Activated naive CD4-positive, alpha-beta T cell treated with anti-CD3 and anti-CD28 coated beads, Interleukin-2, amount 50 U/mL, for 16 hours (primary cell): ENCODE measurements around the gene ACOX1.

Source experiments
- DNase-seq: peaks from one replicate; pipeline ENCODE4 v3.0.0-alpha.2; 2020

Gene ACOX1

DNA sequence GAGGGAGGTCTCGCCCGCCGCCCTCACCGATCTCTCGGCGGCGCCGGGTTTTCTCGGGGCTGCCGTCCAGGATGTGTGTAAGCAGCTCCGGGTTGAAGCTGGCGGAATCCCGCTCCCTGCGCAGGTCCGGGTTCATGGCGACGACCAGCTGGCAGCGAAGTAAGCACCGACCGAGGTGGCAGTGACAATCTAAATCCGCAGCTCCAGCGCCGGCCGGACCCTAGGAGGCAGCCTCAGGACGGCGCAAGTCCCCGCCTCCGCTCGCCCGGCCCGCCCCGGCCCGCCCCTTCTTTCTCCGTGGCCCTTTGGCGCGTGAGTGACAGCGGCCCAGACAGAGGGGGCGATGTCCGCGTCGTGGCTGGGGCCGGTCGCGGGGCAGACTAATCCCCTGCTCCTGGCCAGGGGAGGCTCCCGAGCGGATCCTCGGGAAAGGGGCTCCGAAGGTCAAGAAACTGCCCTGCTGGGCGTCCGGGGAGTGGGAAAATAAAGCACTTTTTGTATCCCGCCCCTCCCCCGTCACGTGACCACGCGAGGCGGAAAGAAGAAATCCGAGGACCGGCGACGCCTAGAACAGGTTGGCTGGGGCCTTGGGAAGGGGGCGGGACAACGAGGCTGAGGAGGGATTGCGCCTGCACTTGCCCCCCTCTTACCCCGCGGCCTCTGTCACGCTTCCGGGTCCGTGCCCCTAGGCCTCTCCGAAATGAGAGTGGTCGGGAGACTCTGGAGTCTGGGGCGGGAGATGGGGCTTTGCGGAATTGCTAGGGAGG lies at the start of gene ACOX1, which contains the start of gene TEN1:
Gene ACOX1 (minus strand): TSS at position 229 of the 767 bp plus-strand sequence. CDS start 93 bp downstream, at position 136.
Gene TEN1 (plus strand): TSS at position 303 of the 767 bp plus-strand sequence. CDS start 6,953 bp downstream, outside the sequence.
- peak; percentile 97 for DNase-seq

DNA sequence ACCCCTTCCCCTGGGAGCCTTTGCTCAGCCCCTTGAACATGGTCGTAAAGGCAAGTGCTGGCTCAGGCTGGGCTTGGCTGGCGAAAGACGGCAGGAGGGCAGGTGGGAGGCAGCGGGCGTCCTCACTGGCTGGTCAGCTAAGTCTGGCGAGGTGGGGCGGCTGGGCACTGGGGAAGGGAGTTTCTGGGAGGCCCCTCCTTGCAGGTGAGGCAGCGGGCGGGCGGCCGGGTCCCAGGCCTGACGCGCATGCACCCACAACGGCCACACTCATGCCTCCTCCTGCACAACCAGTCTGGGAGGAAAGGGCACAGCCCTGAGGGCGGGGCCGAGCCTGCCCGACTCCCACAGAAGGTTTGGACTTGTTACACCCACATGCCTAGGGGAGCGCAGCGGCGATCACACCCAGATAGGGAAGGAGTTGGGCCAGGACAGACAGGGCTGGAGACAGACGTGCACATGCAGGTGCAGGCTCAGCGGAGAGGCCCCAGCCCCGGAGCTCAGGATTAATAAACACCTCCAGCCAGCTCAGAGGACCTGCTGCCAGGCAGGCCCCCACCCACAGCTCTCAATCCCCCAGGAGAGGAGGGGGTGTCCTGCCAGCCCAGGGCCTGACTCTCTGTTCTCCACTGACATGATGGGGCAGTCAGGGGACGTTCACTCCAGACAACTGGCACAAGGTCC lies 48.3 kb upstream of the ACOX1 start, which contains the start of gene EVPL:
Gene EVPL (minus strand): TSS at position 148 of the 681 bp plus-strand sequence. CDS start 108 bp downstream, at position 40.
- no peak for DNase-seq

DNA sequence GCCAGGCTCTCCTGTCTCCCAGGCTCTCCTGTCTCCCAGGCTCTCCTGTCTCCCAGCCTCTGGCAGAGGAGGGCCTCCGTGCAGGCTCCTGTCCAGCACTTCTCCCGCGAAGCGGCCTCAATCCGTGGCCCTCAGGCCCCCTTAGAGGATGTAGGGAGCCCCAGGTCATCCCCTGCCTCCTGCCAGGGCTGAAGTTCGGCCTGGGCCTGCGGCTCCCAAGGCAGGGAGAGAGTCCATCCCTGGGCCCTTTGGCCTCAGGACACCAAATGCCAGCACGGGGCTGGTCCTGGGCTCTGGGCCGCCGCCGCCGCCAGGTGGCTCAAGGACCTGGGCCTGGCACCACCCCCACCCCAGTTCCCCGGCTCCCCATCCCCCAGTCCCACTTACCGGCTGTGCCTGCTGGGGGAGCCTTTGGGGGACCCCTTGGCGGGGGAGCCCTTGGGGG lies 47.8 kb upstream of the ACOX1 start:
- DNase-seq, result no peak

- no peak for DNase-seq
These were observed 46.3 kb upstream of the ACOX1 start for GRCh38 chr17:76025294-76025693.

DNA sequence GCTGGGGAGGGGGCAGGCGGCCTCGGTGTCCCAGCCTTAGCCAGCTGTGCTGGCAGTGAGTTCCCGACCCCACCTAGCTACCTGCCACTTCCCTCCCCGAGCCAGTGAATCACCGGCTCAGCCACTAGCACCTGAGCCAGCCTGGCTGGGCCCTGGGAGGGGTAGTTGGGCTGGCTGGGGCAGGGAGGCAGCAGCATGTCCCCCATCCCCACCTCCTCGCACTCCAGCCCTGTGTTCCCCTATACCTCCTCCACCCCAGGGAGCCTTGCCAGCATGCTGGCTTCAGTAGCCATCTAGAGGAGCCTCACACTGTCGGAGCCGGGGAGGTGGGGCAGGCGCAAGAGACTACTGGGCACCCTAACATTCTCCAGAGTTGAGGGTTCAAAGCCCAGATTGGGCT lies 45.4 kb upstream of the ACOX1 start:
- no peak for DNase-seq

DNA sequence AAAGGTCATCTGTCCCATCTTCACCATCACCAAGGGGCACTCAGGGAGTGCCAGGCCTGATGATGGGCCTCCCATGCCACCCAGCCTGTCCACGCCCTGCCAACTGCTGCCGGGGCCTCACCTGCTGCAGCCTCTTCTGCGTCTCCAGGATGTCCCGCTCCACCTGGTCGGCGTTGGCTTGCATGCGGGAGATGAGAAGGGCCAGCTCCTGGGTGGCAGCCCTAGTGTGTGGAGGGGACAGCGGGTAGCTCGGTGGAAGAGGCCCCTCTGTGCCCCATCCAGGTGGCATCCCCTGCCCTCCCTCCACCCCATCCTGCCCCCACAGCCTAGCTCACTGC lies 44.9 kb upstream of the ACOX1 start:
- DNase-seq, result no peak

DNA sequence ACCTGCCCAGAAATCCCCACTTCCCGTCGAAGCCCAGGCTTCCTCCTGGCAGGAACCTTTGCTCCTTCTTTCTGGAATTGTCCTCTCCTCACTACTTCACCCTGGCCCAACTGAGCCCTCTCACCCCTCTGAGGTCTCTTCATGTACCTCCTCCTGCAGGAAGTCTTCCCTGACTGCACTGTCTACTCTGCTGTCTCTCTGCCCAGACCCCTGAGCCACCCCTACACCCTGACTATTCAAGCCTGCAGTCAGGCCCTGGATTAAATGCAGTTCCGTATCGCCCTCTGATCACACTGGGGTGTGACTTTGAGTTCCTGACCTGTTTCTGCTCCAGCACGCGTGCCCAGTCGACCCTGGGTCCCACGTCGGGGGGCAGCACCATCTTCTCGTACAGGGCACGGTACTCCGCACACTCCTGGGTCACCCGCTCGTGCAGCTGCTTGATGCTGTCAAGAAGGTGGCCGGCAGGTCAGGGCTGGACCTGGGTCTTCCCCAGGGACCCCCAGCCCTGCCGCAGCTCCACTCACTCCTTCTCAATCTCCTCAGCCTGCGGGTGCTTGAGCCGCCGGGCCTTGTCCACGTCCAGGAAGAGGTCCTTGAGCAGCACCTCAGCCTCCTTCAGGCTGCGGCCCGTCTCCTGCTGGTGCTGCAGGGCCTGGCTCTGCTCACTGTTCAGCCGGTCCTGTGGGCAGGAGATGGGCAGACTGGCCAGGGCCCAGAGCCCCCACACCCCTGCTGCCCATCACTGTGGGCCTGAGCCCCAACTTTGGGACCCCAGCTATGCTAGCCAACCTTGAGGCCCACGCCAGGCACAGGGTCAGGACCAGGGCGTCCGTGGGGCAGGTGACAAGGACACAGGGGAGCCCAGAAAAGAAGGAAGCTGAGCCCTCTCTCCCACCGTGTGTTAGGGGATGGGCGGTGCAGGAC lies 44.3 kb upstream of the ACOX1 start:
- DNase-seq, result no peak

DNA sequence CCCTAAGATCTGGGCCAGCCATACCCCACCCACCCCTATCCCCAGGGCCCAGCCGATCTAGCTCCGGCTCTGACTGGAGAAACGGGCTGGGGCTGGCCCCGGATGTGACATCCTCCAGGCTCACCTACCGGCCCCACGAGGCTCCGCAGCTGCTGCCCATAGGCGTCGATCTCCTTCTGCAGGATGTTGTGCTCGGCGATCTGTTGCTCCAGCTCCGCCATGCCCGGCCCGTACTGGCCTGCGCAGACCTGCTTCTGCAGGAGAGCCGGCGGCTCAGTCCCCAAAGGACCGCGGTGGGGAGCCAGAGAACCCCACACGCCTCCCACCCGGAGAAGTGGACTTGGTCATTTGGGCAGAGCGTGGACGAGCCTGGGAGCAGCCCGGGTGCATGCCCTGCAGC lies 43.3 kb upstream of the ACOX1 start:
- DNase-seq, result no peak

- no peak for DNase-seq
These were observed 41.0 kb upstream of the ACOX1 start for GRCh38 chr17:76019833-76020467.

DNA sequence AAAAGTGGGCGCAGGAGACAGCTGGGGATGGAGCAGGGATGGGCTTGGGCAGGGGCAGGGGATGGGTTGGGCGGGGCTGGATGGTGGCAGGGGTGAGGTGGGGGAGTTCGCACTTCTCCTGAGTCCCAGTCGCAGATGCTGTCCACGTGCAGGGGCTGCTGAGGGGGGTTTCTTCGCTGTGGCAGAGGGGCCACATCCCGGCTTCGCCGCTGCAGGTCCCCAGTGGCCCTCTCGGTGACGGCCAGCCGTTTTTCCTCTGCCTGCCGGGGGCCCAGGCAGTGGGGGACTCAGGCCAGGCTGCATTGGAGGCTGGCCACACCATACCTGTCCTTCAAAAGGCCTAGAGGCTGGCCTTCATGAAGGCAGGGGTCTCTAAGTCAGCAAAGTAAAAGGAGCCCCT lies 39.8 kb upstream of the ACOX1 start:
- DNase-seq, result no peak

GRCh38 chr17:76018340-76018680 lies 39.3 kb upstream of the ACOX1 start:
- no peak for DNase-seq

DNA sequence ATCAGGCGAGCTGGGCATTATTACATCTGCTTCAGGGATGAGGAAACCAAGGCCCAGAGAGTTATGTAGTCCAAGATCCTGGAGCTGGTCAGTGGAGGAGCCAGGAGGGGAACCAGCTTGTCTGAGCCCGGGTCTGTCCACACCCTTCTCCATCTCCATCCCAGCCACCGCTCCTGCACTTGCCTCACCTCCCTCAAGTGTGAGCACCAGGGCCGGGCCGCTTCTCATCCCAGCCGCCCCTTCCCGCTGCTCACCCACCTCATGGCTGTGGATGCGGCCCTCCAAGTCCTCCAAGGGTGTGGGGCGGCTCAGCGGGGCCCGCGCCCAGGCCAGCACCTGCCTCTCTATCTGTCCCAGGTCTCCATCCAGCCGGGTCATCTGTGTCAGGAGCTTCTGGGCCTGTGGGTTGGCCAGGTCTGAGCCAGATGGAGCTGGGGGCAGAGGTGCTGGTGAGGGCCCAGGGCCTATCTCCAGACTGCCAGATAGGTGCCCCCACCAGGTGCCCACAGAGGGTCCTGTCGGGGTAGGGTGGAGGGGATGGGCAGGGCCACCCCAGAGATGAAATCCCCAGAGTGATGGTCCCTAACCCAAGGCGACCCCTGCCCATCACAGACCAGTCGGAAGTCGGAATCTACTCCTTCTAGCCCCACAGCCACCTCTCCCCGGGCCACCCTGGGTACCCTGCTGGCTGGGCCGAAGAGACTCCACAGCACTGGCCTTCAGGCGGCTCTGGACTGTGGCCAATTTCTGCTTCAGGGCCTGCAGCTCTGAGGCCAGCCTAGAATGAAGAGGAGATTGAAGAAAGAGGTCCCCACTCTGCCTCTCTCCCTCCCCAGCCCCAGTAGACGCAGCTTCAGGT lies 38.7 kb upstream of the ACOX1 start:
- DNase-seq, result no peak

DNA sequence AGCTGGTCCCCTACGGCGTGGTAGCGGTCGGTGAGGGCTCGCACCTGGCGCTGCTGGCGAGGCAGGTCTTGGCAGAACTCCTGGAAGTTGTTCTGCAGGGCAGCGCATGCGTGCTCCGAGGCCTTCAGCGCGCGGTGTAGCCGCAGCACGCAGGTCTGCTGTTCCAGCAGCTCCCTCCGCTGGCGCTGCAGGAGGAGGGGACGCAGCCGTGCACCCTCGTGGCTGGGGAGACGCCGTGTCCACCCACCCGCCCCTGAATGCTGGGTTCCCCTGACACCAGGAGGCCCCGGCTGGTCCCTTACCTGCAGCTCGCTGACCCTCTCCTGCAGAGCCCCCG lies 35.9 kb upstream of the ACOX1 start:
- no peak for DNase-seq

- peak; percentile 80 for DNase-seq
These were observed 35.3 kb upstream of the ACOX1 start for GRCh38 chr17:76014100-76014924.

DNA sequence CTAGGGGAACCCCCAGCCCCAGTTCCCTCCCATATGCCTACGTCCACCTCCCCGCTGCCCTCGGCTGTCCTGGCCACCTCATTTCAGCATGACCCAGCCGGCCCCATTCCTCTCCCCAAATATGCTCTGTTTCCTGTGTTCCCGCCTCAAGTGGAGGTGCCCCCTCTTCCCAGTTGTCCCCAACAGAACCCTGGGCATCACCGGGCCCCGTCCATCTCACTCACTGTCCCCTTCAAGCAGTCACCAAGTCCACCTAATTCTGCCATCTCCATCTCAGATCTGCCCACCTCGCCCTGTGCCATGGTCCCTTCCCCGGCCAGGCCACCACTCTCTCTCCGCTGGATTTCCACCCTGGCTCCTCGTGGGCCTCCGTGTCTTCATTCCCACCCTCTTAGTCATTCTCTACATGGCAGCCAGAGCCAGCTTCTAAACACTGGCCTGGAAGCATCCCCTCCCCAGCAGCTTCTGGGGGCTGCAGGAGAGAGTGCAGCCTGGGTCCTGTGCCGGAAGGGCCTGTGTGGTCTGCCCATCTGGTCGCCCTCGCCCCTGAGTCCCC lies 34.5 kb upstream of the ACOX1 start:
- DNase-seq, result no peak

DNA sequence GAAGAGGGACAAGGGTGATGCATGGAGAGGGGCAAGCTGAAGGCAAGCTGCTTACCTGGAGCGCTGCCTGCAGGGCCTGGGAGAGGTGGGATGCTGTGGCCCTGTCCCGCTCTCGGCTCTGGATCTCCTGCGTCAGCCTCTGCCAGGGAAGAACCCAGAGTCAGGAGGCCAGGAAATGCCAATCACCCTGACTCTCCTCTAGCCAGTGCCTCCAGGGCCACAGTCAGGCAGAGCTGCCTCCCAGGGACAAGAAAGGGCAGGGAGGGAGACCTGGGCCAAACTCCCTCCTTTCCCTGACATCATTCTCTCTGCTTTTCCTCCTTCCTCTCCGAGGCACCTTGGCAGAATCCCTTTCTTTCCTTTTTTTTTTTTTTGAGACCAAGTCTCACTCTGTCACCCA lies 33.0 kb upstream of the ACOX1 start:
- DNase-seq, result no peak

- no peak for DNase-seq
These were observed 31.1 kb upstream of the ACOX1 start for GRCh38 chr17:76009969-76010661.

DNA sequence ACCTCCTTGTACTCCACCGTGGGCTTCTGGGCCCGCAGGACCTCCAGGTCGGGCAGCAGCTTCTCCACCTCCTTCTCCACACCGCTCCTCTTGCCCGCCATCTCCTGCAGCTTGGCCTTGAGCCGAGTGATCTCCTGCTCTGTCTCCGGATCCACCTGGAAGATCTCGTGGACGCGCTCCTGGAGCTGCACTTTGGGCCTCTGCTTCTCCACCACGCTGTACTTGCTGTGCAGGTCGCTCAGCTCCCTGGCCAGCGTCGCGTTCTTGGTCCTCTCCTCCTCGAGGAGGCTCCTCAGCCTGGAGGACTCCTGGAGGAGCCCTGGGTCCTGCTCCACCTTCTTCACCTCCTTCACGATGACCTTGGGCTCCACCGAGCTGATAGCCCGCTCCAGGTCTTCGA lies 30.5 kb upstream of the ACOX1 start:
- DNase-seq, result no peak

DNA sequence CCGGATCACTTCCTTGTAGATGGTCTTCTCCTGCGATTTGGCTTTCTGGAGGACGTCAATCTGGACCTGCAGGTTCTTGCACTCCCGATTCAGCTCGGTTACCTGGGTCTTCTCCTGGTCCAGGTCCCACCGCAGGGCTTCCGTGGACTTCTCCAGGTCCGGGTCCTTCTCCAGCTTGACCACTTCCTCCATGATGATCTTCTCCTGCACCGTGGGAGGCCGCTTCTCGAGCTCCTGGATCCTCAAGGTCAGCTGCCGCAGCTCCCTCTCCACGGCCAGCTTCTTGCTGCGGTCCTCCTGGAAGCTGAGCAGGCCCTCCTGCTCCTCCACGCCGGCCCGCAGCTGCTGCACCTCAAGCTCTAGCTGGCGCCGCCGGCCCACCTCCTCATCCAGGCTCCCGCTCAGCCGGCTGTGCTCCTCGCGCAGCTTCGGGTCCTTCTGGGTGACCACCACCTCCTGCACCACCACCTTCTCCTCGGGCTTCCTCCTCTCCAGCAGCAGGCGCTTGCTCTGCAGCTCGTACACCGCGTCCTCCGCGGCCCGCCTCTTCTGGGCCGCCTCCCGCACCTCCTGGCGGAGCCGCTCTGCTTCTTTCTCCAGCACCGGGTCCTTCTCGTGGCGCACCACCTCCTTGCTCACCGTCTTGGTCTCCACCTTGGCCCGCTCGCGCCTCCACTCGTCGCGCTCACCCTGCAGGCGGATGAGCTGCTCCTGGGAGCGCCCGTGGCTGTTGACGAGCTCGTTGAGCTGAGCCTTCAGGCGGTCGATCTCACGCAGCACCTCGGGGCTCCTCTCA lies 29.9 kb upstream of the ACOX1 start:
- DNase-seq, result no peak
